Measurements from ENCODE around the gene ARHGAP45.

The ARHGAP45 gene

GRCh38 chr19:1055028-1055425 lies 11.9 kb upstream of the ARHGAP45 start:
- DNase-seq (ENCODE audit: low read depth), result no peak

GRCh38 chr19:1055886-1056620 lies 10.9 kb upstream of the ARHGAP45 start:
- no peak for DNase-seq (ENCODE audit: low read depth)

DNA sequence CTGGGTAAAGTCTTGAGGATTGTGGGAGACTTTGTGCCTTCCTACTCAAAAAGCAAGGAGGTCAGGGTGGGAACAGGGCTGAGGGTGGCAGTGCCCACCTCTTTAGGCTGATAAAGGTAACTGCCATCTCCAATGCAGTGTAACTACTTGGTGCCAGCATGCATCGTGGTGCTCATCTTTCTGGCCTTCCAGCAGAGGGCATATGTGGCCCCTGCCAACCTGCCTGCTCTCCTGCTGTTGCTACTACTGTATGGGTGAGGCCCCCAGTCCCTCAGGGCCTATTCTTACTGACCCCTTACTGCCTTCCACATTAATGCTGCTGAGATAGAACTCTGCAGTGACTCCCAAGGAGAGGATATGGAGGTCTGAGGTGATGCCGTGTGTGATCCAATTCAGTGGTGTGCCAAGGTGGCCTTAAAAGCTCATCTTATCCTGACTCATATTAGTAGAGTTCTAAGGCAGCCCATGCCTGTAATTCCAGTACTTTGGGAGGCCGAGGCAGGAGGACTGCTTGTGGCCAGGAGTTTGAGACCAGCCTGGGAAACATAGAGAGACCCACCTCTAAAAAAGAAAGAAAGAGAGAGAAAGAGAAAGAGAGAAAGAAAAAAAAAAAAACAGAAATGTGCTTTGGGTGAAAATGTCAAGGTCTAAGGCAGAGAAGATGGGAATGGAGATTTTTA lies 9.7 kb upstream of the ARHGAP45 start:
- DNase-seq (ENCODE audit: low read depth), result no peak

DNA sequence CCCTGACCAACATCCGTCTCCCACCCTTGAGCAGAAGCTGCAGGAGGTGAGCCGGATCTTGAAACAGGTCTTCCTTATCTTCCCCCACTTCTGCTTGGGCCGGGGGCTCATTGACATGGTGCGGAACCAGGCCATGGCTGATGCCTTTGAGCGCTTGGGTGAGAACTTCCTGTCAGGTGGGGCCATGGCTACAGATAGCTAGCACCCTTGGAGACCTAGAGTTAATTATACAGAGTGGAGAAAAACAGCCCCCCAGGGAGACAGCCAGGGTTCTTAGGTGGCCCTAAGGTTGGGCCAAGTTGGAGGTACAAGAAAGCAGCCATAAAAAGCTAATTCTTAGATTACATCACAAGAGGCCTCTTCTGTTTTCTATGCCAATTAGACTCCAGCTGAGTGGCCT lies 8.9 kb upstream of the ARHGAP45 start:
- no peak for DNase-seq (ENCODE audit: low read depth)

DNA sequence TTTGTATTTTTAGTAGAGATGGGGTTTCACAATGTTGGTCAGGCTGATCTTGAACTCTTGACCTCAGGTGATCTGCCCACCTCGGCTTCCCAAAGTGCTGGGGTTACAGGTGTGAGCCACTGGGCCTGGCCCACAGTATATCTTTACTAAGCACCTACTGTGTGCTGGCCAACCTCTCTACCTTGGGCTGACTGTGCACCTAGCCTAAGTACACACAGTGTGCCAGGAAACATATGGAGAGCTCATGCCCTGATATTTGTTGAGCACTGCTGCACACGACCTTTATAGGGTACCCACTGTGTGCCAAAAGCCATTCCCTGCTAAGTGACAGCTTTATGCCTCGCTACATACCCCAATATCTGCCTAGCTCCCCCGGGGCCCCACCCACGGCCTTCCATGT lies 6.3 kb upstream of the ARHGAP45 start:
- DNase-seq (ENCODE audit: low read depth), result no peak

- no peak for DNase-seq (ENCODE audit: low read depth)
Observed at GRCh38 chr19:1061987-1062386, 5.0 kb upstream of the ARHGAP45 start.

- DNase-seq (ENCODE audit: low read depth), result no peak
Observed at GRCh38 chr19:1062387-1063029, 4.5 kb upstream of the ARHGAP45 start.

DNA sequence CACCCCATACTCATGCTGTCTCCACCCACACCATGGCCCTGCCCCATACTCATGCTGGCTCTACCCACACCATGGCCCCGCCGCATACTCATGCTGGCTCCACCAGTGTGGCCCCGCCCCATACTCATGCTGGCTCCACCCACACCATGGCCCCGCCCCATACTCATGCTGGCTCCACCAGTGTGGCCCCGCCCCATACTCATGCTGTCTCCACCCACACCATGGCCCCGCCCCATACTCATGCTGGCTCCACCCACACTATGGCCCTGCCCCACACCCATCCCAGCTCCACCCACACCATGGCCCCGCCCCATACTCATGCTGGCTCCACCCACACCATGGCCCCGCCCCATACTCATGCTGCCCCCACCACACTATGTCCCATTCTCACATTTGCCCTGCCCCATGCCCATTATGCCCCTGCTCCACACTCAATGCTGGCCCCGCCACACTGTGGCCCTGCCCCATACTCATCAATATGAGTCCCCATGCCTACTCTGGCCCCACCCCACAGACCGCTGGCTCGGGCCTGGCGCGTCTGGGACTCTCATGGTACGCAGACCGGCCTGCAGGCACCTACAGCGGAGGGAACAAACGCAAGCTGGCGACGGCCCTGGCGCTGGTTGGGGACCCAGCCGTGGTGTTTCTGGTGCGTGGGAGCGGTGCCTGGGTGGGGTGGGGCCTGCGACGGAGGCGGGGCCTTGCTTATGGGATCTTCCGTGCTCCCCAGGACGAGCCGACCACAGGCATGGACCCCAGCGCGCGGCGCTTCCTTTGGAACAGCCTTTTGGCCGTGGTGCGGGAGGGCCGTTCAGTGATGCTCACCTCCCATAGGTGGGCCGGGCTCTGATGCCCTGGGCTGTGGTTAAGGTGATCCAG lies 3.7 kb upstream of the ARHGAP45 start:
- DNase-seq (ENCODE audit: low read depth), result no peak

DNA sequence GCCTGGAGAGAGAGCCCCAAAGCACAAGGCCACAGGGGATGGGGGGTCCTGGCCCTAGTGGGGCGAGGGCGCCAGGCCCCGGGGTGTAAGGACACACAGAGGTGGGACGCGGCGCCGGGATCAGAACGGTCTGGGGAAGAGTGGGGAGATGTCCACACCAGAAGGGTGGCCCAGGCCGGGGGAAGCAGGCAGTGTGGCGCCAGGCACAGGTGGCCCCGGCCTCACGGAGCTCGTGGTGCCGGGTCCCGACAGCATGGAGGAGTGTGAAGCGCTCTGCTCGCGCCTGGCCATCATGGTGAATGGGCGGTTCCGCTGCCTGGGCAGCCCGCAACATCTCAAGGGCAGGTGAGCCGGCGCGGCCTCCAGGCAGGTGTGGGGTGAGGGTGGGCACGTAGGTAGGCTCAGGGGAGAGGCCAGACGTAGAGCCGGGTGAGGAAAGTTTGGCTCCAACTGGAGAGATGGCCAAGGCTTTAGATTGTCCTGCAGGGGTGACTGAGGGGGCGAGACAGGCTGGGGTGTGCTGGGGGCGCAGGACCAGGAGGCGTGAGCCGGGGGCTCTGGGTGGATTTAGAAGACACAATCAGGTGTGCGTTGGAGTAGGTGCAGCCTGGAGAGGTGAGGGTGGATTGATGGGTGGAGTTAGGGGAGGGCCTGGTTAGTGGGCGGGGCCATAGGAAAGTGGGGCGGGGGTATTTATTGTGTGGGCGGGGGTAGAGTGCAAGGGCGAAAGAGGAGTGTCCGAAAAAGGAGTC lies 2.9 kb upstream of the ARHGAP45 start:
- no peak for DNase-seq (ENCODE audit: low read depth)

DNA sequence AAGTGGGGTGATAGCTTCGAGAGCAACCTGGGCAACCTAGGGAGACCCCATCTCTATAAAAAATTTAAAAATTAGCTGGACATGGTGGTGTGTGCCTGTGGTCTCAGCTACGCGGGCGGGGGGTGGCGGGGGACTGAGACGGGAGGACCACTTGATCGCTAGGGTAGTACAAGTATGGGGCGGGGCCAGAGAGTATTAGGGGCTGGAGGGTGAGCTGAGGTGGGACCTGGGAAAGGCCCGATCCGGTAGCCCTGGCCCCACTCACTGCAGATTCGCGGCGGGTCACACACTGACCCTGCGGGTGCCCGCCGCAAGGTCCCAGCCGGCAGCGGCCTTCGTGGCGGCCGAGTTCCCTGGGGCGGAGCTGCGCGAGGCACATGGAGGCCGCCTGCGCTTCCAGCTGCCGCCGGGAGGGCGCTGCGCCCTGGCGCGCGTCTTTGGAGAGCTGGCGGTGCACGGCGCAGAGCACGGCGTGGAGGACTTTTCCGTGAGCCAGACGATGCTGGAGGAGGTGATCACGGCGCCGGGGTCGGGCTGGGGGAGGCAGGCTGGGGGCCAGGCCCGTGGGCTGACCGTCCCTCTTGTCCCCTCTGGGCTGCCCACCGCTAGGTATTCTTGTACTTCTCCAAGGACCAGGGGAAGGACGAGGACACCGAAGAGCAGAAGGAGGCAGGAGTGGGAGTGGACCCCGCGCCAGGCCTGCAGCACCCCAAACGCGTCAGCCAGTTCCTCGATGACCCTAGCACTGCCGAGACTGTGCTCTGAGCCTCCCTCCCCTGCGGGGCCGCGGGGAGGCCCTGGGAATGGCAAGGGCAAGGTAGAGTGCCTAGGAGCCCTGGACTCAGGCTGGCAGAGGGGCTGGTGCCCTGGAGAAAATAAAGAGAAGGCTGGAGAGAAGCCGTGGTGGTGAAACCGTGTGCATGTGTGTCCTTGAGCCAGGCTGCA lies 2.0 kb upstream of the ARHGAP45 start:
- DNase-seq (ENCODE audit: low read depth), result no peak

- no peak for DNase-seq (ENCODE audit: low read depth)
Observed at GRCh38 chr19:1065606-1066109, 1.3 kb upstream of the ARHGAP45 start.

- DNase-seq (ENCODE audit: low read depth), result peak; percentile 90
Observed at GRCh38 chr19:1066251-1066747, 668 bp upstream of the ARHGAP45 start.

GRCh38 chr19:1067341-1067957 lies 482 bp downstream of the ARHGAP45 start:
- DNase-seq (ENCODE audit: low read depth), result no peak

DNA sequence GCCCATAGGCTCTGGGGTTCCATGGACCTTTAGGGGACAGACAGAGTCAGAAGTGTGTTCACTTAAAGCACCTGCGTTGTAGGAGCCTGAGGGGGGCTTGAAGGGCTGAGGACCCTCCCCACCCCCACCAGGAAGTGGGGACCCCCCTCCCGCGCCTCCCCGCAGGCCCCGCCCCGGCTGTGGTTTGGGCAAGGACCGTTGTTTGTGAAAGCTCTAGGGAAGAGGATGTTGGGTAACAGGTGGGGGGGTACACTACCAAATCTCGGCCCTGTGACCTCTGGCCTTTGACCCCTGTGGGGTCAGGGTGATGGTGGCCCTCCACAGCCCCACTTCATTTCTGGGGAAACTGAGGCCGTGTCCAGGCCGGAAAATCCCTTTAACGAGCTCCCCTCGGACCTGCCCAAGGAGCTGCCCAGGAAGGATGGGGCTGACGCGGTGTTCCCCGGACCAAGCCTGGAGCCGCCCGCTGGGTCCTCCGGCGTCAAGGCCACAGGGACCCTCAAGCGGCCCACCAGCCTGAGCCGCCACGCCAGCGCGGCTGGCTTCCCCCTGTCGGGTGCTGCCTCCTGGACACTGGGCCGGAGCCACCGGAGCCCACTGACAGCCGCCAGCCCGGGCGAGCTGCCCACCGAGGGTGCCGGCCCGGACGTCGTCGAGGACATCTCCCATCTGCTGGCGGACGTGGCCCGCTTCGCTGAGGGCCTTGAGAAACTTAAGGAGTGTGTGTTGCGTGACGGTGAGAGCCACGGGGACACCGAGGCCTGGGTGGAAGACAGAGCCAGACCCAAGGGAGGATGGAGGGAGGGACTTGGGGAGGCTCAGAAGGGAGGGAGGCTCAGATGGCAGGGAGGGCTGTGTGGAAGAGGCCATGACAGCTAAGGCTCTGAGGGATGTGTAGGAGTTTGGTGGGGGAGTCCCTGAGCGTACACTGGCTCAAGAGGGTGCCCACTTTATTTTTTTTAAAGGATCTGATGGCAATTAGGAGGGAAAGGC lies 1.3 kb downstream of the ARHGAP45 start:
- DNase-seq (ENCODE audit: low read depth), result no peak

DNA sequence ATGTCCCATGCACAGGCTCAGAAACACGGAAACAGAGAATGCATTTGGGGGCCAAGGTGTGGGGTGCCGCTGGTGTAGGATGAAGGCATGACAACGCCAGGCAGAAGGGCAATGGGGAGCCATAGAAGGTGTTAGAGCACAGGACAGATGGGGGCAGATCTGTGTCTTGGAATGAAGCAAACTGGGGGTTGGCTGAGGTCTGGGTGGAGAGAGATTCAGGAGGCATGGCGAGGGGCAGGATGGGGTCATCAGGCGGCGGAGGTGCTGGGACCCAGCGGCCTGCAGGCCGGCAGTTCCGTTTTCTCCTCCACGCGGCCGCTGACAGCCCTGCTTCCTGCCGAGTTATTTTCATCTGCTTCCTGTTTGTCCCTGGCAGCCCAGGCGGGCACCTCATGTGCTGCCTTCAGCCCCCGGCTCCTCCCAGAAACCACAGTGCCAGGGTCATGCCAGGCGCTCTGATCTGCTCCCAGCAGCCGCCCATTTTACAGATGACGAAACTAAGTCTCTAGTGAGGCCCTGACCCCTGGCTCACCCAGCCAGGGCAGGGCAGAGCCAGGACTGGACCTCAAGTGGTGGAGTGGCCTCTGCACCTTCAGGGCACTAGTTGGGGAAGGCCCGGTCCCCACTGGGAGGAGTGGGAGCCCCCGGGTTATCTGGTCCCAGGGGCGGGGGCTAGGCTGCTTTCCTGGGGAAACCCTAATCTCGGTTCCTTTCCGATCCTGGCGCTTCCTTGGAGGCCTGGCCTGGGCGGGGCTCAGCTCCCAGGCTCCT lies 2.2 kb downstream of the ARHGAP45 start:
- peak; percentile 81 for DNase-seq (ENCODE audit: low read depth)

- DNase-seq (ENCODE audit: low read depth), result no peak
Observed at GRCh38 chr19:1070576-1070930, 3.6 kb downstream of the ARHGAP45 start.

DNA sequence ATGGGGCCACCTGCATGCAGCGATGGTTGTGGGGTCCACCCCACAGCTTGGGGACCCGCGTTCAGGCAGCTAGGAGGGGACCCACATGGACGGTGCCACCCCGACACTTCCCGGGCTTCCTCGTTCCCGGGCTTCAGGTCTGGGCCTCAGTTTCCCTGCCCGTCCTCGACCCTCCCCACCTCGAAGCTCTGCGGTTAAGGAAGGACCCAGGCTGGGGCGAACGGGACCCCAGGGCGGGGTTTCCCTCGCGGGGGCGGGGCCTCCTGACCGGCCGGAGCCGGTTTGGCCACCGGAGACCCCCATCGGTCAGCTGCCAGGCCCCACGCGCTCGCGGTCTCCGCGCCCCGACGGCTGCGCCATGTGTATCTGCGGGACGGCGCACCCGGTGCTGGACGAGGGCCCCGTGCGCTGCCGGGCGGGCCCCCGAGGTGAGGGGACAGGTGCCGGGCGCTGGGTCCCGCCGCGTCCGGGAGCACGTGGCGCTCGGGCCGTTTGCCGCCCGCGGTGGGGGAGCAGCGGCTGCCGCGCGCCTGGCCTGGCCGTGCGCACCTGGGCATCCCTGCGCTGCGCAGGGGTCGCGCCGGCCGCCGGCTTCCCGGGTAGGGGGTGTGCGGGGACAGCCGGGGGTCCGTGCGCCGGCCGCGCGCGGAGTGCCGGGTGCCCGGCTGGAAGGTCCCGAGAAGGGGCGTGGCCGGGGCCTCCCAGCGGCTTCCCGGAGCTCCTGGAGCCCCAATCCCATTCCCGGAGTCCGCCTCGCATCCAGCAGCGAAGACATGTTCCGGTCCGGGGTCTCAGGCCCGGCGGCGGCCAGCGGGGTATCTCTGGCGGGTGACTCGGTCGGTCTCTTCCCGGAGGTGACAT lies 4.2 kb downstream of the ARHGAP45 start:
- no peak for DNase-seq (ENCODE audit: low read depth)
